ENCODE data around the gene OTOGL.
"Not testable (repeated sequence)": the region's sequence is repeated elsewhere in the genome, so short reads cannot be mapped to it uniquely, and the experiment has no call there.

The OTOGL gene

DNA sequence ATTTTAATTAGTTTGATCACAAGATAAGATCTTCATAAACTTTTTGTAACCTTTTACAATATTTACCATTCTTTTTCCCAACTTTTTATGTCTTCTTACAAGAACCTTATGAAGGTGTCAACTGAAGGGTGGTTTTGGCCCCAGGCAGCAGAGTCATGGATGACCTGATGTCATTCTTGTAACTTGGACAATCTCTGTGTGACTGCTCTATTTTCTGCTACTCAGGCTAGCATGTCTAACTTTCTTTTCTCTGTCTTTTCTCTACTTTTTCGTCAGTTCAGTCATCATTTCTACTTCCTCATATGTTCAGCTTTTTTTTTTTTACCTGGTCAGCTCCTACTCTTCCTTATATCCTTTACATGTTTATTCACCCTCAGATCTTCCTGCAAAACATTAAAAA lies 194.0 kb downstream of the OTOGL start:
- no peak for DNase-seq

DNA sequence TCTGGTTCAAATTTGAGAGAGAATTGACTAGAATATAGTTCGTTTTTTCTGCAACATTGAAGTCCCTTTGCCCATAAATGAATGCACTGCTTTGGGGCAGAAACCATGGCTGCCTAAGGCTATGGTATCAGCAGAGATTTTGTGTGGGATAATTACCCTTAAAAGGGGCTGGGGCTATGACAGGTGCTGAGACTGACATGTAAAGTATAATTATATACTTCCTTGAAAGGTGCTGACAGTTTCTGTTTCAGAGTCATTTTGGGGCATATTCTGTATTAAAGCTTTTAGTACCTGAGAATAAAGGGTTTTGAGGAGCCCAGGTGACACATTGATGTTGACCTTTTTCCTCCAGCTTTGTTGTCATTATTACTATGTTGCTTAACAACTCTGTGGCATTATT lies 194.4 kb downstream of the OTOGL start:
- DNase-seq, result no peak

DNA sequence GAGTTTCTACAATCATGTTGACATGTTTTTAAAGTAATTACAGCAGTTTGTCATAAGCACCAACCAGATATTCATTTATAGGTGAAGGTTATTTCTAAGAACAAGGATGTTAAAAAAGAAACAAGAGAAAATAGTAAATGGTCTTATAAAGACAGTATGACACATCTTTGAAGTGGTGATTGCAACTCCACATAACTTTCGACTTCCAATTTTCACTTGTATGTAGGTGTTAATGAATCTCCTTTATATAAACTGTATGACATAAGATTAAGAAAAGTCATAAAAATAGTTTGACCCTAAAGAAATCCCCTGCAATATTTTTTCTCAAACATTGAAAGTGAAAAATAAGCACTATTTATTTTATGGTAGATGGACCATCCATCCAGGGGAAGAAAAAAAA lies 199.9 kb downstream of the OTOGL start:
- DNase-seq, result no peak

DNA sequence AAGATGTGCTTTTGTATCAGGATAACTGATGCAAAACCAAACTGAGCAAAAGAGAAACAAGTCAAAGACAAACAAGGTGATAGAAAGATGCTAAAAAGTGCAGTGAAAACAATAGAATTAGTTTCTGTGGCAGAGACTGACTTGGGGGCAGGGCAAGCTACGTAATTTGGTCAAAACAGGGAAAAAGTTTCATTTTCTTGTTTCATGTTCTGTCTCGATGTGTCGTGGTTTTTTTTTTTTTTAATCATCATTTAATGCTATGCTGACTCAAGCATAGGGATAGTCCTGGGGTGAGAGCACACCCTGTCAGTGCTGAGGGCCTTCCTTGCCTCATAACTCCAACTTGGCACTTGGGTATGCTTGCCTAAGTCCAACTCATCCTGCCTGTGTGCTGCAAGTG lies 200.6 kb downstream of the OTOGL start:
- DNase-seq, result no peak

DNA sequence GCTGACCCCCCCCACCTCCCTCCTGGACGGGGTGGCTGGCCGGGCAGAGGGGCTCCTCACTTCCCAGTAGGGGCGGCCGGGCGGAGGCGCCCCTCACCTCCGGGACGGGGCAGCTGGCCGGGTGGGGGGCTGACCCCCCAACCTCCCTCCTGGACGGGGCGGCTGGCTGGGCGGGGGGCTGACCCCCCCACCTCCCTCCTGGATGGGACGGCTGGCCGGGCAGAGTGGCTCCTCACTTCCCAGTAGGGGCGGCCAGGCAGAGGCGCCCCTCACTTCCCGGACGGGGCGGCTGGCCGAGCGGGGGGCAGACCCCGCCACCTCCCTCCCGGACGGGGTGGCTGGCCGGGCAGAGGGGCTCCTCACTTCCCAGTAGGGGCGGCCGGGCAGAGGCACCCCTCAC lies 208.1 kb downstream of the OTOGL start:
- DNase-seq, result not testable (repeated sequence)

DNA sequence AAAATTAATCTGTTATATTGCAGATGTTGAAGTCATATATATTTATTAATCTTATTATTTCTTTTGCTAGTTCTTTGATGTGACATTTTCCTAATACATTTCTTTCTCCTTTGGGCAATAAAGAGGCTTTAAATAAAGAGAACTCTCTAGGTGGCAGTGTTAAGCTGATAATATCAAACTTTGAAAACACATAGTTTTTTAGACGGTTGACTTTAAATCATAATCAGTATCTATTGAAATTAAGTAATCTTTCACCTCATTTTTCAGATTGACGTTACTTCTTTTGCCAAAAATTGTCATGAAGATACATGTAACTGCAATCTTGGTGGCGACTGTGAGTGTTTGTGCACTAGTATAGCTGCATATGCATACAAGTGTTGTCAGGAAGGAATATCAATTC lies 213.9 kb downstream of the OTOGL start:
- no peak for DNase-seq

DNA sequence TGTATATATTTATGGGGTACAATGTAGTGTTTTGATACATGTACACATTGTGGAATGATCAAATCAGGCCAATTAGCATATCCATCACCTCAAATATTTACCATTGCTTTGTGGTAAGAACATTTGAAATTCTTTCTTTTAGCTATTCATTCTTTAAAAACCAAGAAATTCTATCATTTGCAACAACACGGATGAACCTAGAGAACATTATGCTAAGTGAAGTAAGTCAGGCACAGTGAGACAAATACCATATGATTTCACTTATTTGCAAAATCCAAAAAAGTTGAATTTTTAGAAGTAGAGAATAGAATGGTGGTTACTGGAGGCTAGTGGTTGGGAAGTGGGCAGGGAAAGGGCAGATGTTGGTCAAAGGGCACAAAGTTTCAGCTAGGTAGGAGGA lies 215.4 kb downstream of the OTOGL start:
- DNase-seq, result no peak

DNA sequence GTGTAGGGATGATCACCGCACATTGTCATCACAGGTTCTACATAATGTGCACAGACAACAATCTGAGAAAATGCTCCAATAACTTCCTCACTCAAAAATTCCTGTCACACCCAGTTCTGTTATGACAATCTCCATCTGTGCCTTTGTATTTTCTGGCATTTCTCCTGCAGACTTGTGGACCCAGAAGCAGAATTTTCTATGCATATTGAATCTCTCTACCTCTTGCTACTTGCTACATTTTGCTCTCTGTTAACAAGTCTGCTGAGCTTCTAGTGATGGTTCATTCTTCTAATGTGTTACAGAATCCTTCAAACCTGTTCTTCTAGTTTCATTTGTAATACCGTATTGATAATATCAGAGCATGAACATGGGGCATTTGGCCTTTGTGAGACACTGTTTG lies 216.9 kb downstream of the OTOGL start:
- no peak for DNase-seq

DNA sequence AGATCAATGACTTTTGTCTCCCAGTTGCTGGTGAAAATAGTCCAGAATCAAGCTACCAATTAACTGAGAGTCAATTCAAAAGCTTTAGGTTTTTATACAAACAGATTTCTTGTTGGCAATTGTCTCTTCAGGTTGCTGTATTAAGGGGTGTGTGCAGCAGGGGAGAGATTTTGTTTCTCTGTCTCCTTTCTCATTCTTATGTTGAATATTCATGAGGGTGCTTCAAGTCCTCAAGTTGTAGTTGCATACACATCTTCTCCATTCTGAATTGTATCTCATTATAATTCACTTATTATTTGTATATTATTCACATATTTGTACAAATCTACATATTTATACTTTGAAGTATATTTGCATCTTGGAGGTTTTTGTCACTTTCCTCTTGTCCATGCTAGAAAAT lies 218.0 kb downstream of the OTOGL start:
- DNase-seq, result no peak

DNA sequence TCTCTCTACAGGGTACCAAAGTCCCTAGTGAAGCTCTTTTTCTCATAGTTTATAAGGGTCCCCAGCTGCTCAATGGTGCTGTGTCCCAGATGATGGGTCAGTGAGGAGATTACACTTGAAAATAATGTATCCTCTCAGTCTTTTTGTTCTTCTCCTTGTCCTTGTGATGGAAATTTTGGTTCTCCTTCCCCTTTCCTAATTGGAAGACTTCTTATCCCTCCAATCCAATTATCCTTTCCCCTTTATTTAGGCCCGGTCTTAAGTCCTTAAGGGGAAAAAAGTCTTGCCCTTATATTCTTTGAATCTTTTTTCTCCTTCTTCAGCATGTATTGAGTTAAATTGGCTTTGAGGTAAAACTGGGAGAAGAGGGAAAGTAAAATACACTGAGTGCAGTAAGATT lies 218.6 kb downstream of the OTOGL start:
- no peak for DNase-seq

DNA sequence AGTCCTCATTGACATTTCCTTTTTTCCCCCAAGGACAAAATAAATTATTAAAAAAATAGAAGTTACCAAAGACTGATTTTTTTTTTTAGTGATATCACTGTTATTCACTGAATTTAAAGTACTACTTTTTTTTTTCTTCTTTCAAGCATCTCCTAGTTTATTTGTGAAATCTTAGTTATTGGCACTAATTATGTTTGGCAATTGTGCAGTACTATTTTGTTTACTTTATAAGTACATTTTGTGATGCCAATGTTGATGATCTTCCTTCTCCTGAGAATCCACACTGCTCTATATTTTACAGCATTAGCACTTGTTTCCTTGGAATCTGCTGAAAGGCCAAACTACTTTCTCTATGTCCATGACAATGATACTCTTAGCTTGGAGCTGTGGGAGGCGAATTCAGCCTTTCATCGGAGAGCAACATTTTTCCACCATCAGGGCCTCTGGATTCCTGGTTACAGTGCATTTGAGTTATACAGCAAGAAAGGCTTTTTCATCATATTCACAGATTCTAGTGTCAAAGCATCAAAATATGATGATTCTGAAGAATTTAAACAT lies 220.9 kb downstream of the OTOGL start:
- no peak for DNase-seq

DNA sequence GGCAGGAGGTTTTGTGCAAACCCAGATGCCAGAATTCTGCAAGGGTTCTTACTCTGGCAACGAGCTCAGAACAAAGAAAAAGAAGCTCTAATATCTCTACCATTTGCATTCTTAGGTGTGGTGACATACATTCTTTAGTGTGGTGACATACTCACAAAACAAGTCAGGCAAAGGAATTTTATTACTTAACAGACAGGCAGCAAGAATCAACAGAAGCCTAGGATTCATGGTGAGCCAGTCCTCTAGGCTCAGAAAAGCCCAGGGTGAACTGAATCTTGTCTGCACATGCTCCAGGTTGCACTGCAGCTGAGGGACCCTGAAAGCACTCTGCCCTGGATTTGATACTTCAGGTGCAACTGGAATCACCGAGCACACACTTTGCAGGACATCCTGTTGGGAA lies 222.3 kb downstream of the OTOGL start:
- DNase-seq, result peak; percentile 75

DNA sequence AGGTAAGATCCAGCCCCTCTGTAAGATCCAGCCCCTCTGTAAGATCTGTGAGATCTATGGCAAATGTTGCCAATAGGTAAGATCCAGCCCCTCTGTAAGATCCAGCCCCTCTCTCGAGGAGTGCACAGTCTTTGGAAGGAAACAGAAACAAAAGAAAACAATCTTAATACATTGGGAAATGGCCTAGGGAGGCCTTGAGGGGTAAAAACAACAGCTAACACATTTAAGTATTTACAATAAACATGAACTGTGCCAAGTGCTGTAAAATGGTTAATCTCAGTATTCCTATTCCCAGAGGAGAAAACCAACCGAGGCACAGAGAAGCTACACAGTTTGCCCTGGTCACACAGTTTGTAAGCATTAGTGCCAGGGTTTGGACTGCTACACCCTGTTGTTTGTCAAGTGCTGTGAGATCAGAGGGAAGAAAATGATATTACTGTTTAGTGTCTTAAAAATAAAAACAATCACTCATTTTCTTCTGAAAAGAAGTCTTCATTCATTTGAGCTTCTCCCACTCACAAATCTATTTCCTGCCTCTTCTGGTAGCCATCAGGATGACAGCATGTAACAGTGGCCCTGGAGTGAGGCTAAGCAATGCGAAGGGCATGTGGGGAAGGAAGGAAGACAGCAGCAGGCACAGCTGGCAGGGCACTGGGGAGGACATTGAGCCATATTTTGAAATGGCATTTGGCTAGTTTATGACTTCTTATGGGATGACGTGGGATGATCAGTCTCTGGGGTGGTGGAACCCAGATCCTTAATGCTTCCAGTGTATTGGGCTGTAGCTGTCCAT lies 226.0 kb downstream of the OTOGL start:
- DNase-seq, result peak; percentile 61

DNA sequence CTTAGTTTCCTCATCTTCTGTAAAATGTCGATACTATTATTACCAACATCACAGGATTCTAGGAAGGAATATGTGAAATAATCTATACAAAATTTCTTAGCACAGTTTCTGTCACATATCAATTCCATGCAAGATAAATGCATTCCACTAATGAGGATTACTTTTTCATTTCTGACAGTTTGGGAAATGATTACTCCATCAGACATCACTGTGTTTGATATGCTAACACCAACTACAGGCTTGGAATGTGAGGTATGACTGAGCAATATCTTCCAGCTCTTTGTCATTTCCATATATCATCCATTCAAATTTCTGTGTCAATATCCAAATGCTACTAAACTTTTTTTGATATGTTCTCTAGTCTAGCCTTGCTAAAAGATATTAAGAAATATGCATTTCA lies 233.5 kb downstream of the OTOGL start:
- DNase-seq, result no peak

DNA sequence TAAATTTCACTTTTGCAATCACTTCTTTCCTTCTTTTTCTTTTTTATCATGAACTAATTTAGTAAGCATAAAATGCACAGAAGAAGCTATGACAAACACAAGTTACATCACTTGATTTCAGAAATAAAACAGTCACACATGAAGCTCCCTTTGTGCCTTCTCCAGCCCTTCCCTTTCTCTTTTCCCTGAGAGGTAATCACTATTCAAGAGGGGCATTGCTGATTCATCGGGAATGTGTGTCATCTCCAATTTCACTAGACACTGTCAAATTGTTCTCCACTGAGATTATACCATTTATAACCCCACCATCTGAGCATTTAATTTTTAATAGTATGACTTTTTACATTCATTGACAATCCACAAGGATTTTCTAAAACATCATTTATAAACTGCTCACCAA lies 253.1 kb downstream of the OTOGL start:
- DNase-seq, result no peak

DNA sequence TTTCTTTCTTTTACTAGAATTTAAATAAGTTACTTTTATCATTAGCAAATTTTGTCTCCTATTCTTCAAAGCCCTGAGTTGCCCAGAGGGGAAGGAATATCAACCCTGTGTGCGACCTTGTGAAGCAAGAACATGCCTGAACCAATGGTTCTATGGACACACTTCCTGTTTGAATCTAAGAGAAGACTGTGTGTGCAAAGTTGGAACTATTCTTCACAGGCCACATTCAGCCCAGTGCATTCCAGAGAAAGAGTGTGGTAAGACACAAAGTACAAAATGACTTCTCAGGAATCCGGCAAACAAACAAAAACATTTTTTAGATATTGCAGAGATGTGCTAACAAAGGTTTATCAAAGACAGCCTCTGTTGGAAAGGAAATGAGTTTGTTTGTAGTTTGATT lies 253.9 kb downstream of the OTOGL start:
- no peak for DNase-seq

DNA sequence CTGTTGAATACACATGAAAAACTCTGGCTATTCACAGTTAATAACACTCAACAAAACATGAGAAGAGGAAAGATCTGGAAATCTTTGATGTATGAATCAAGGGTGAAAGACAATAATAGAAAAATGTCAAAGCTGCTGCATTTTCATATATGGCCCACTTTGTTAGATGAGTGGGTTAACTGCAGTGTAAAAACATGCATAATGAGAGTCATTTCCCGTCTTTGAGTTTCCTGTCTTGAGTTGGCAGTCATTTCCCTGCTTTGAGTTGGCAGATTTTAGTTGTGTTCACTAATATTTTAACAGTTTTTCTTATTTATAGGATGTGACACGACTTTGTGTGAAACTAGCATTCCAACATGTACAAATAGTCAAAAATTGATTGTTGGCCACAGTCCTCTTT lies 256.8 kb downstream of the OTOGL start:
- no peak for DNase-seq

DNA sequence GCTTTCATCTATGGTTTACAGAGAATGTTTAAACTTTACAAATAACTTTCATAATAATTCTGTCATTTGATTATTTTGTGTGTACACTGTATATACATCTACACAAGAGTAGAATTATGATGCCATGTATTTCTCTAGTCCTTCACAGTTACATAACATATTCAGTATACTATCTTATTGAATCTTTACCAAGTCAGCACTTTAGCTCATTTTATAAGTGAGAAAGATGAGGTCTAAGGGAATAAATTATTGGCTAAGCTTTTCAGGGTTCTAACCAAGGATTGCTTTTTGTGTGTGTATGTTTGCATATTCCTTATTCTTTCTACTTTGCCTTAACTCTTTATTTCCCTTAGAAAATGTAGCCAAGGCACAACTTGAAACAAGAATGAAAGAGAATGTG lies 260.4 kb downstream of the OTOGL start:
- DNase-seq, result no peak

DNA sequence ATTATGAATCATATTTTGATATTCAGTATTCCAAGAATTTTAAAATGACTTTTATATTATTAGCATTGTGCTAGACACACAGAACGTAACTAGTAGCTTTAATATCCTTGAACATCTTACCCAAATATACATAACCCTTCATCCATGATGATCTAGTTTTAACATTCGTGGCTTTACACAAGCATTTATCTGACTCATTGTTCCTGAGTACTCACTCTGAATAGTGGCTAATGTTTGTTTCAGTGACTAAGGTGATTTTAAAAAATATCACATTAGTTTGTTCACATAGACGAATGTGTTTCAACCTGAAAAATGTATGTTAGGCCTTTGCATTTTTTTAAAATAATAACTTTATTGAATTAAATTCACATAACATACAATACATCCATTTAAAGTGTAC lies 264.7 kb downstream of the OTOGL start:
- no peak for DNase-seq

DNA sequence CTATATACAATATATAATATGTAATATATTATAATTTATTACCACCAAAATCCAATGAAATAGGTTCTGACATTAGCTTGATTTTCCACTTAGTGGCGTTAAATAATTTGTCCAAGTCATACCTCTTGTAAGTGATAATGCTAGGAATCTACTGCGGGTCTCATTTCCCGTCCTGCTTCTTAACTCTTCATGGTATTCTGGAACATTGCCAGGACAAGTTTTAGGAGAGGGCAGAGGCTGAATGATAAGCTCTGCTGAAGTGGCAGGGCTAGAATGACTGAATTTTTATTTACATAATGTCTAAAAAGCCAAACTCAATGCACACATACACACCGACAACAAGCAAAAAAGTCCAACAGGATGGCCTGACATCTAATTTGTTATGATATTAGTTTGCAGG lies 274.3 kb downstream of the OTOGL start:
- DNase-seq, result no peak

DNA sequence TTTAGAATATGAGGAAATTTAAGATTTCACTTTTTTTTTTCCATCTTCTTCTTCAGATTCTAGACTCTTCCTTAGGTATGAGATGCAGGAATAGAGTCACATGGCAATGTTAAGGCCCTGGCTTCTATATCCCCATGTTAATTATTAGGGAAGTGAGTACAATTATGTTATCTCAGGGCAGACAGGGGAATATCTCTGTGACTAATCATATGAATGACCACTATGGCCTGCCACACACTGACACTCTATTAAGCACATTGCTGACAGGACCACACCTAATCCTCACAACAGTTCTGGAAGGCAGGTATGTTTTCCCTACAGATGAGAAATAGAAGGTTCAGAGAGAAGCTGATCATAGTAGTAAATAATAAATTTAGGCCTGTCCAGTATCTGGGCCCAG lies 275.3 kb downstream of the OTOGL start:
- no peak for DNase-seq

DNA sequence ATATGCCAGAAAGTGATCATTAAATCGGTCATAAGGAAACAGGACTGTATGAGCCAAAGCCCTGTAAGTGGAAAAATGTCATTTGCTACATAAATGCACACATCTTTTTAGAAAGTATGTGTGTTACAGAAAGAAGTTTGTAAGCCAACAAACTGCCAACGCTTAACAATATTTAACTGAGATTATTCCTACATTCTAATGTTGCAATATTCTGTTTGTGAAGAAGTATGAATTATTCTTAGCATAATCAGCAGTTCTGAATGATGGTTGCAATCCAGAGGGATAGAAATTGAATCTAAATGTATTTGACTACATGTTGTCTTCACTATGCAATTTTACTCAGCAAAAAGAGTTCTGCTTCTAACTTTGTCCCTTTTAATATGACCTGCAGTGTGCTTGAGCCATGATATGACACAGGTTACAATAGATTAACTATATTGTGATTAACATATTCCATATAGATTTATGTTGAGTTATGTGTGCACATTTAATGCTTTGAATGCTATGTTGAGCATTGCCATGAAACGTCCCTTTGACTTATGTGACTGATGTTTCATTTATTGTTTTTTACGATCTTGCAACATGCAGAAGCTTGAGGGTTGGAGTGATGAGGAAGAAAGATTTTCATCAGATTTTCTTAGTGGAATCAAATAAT lies 277.9 kb downstream of the OTOGL start:
- DNase-seq, result no peak

DNA sequence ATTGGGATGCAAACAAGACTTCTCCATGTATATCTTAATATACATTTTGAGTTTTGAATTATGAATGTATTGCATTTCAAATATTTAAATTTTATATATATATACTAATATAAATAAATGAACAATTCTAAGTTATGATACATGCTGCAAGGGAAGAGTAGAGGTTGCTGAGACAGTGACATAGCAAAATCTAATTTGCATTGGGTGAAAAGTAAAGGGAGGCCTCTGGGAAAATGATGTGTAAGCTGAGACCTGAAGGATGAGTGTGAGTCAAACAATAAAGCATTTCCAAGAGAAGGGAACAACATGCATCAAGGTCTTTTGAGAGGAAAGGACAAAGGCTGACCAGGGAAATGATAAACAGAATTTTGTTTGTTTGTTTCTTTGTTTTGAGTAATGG lies 281.8 kb downstream of the OTOGL start:
- no peak for DNase-seq

DNA sequence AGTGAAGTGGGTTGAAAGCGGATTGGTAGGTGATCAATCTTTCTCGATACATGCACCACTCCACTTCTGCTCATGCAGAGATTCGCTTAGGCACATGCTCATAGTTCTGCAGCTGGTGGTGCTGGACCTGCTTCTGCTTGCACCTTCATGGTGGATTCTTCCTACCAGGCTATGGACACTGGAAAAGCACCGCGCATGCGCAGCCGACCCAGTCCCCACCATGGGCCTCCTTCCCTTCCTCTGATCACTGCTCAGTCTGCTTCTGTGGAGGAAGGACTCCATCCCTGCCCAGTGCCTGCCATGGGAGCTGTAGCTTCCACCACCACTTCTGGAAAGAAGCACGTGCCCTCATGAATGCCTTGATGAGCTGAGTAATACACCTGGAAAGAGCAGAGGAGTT lies 282.9 kb downstream of the OTOGL start:
- DNase-seq, result no peak

DNA sequence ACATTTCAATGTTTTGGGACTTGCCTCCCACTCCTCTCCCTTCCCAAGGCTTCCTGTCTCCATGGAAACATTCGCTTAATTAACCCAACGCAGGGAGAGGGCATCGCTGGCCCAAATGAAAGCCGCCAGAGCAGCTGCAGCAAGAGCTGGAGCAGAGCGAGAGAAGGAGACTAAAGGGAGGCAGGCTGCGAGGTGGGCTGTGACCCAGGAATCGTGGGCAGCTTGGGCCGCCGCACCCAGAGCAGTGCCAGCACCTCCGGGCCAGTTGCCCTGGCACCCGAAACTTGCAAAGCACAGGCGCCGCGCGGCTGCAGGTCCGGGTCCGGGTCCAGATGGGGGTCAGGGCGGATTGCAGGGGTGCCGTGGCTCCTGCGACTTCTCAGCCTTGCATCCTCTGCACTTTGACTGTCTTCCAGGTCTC lies 301.2 kb downstream of the OTOGL start:
- peak; percentile 64 for DNase-seq
